Lung (tissue), 12 donors: Measurements from ENCODE around the gene CKMT2. TPM values are rescaled to one million over a fixed set of nuclear protein-coding genes. Genes with fewer than 3 reads are reported as not detected.

ENCODE experiments used
- ATAC-seq: fragments of 200-7000 bp; cut with Tn5 transposase; one replicate; pipeline ENCODE4 v1.9.1; 2020; ENCODE audit warnings: moderate number of reproducible peaks; ENCODE audit not compliant: insufficient read depth, low FRiP score
- DNase-seq, 3 donors: peaks; one replicate each; pipeline ENCODE4 v3.0.0-alpha.2; 2013 to 2017
- H3K27ac ChIP-seq, 2 donors: one replicate each; pipeline ENCODE4 v1.5.1; 2013; ENCODE audit warnings: mild to moderate bottlenecking in 2 of 2, moderate library complexity in 2 of 2, control low read depth in 1 of 2, inconsistent platforms in 1 of 2, low read depth in 1 of 2, low read length in 1 of 2
- H3K27me3 ChIP-seq, 3 donors: one replicate each; pipeline ENCODE4 v1.5.1; 2013; ENCODE audit warnings: low read length in 2 of 3; ENCODE audit not compliant: control insufficient read depth in 3 of 3, insufficient read depth in 3 of 3
- H3K36me3 ChIP-seq, 4 donors: one replicate each; pipeline ENCODE4 v1.5.1; 2013; ENCODE audit warnings: low read length in 4 of 4, mild to moderate bottlenecking in 1 of 4, moderate library complexity in 1 of 4; ENCODE audit not compliant: control insufficient read depth in 4 of 4, insufficient read depth in 4 of 4
- H3K4me1 ChIP-seq, 5 donors: one replicate each; pipeline ENCODE4 v1.5.1; 2013; ENCODE audit warnings: low read length in 5 of 5, mild to moderate bottlenecking in 2 of 5, moderate library complexity in 1 of 5; ENCODE audit not compliant: control insufficient read depth in 5 of 5, insufficient read depth in 5 of 5
- H3K4me3 ChIP-seq: one replicate; pipeline ENCODE4 v1.5.1; 2013; ENCODE audit warnings: mild to moderate bottlenecking, control low read depth, moderate library complexity
- H3K9ac ChIP-seq, 2 donors: one replicate each; pipeline ENCODE4 v1.5.1; 2013; ENCODE audit warnings: low read length in 2 of 2, control low read depth in 1 of 2; ENCODE audit not compliant: insufficient read depth in 1 of 2
- H3K9me3 ChIP-seq, 4 donors: one replicate each; pipeline ENCODE4 v1.5.1; 2013; ENCODE audit warnings: low read length in 3 of 4, mild to moderate bottlenecking in 1 of 4, moderate library complexity in 1 of 4; ENCODE audit not compliant: control insufficient read depth in 4 of 4, insufficient read depth in 3 of 4
- CTCF ChIP-seq: IDR thresholded peaks from 2 replicates; pipeline ENCODE4 v1.5.1; 2012; ENCODE audit warnings: mild to moderate bottlenecking; ENCODE audit errors: control extremely low read depth, extremely low read depth
- WGBS, 2 donors: extraction: QIAGEN DNeasy Blood & Tissue Kit; methylation state at CpG; one replicate each; pipeline ENCODE4 v1.1.7; 2013; 5-methylcytosine and 5-hydroxymethylcytosine counted together
- polyA plus RNA-seq, 2 donors: library from polyadenylated mRNA; stranded (reverse); fragments of 200-250 nt; gene quantifications; one replicate each; pipeline ENCODE4 v1.2.1, GENCODE V29; 2013
- total RNA-seq, 2 donors: library from RNA; depleted of rRNA in 1 of 2; stranded (reverse); fragments of >200 nt in 1 of 2; gene quantifications; one replicate each; pipeline ENCODE4 v1.2.1, GENCODE V29; 2014 to 2021
- donor health status: control.
- donor health status: control.
- donor health status: Bipolar disorder and iron deficiency.
- donor health status: healthy.
- donor health status: DM: yes; HTN: yes; CAD: no.

Gene CKMT2
- total and polyA plus RNA-seq, 4 donors, result 1.2 to 2.8 (median 1.8) TPM

GRCh38 chr5:81239613-81240012, 6.5 kb downstream of the CKMT2 start:
- no peak for TF ChIP-seq CTCF
- Histone ChIP-seq H3K4me1 (peaks cover 0 to 24% (median 5%) of the 10 kb centered on the region in 5 donors), H3K9ac (no peak overlapping the region), H3K27ac (peak overlapping the region in 1 of 2 donors; percentile 73), H3K4me3 (no peak overlapping the region), H3K36me3 (peaks cover 0 to 3% (median 0%) of the 10 kb centered on the region in 4 donors), H3K9me3 (no peaks in the 10 kb centered on the region), H3K27me3 (no peaks in the 10 kb centered on the region)
- no peak for DNase-seq
- 81 to 88% methylated on average over 5 of the region's 5 CpGs for WGBS, 2 donors
- no peak for ATAC-seq

GRCh38 chr5:81241001-81241400, 7.9 kb downstream of the CKMT2 start:
- Histone ChIP-seq H3K36me3 (peaks cover 0 to 3% (median 0%) of the 10 kb centered on the region in 4 donors), H3K27ac (peak overlapping the region in 1 of 2 donors; percentile 73), H3K4me1 (peaks cover 0 to 24% (median 0%) of the 10 kb centered on the region in 5 donors), H3K27me3 (no peaks in the 10 kb centered on the region), H3K4me3 (no peak overlapping the region), H3K9me3 (no peaks in the 10 kb centered on the region), H3K9ac (no peak overlapping the region)
- DNase-seq (peak in 1 of 3 donors; percentile 6), ATAC-seq (no peak)
- no peak for TF ChIP-seq CTCF
- WGBS, 2 donors, result 57 to 60% methylated on average over 5 of the region's 5 CpGs

- Histone ChIP-seq H3K9me3 (no peaks in the 10 kb centered on the region), H3K9ac (no peak overlapping the region), H3K27me3 (no peaks in the 10 kb centered on the region), H3K27ac (peak overlapping the region in 1 of 2 donors; percentile 71), H3K36me3 (peaks cover 0 to 3% (median 0%) of the 10 kb centered on the region in 4 donors), H3K4me3 (no peak overlapping the region), H3K4me1 (peaks cover 0 to 28% (median 0%) of the 10 kb centered on the region in 5 donors)
- no peak for ATAC-seq
- WGBS, 2 donors, result 90 to 92% methylated on average over 8 of the region's 8 CpGs
- TF ChIP-seq CTCF, result no peak
- DNase-seq, result no peak
Observed at GRCh38 chr5:81241961-81242648, 9.0 kb downstream of the CKMT2 start.
